ENCODE results near the gene RREB1.

The RREB1 gene

GRCh38 chr6:7107578-7108195, at the start of gene RREB1:
RREB1 (plus strand) TSS chr6:7107961; CDS start chr6:7181912, 73,951 bp downstream.
- H3K27ac ChIP-seq = peak within 1 kb of the TSS; percentile 97 to 99
- no peak for TF ChIP-seq CTCF (IDR thresholded peaks at IDR 0.05)
- peak within 1 kb of the TSS; percentile 96 for H3K4me3 ChIP-seq
- DNase-seq (ENCODE audit: low spot score) = peak; percentile 77

- no peak for DNase-seq (ENCODE audit: low spot score)
- Histone ChIP-seq H3K27ac (no peak overlapping the region), H3K4me3 (no peak overlapping the region)
- TF ChIP-seq CTCF (IDR thresholded peaks at IDR 0.05) = no peak
Observed at GRCh38 chr6:7058250-7058923, 49.4 kb upstream of the RREB1 start.

- no peak overlapping the region for H3K4me3 ChIP-seq
- H3K27ac ChIP-seq = no peak overlapping the region
- no peak for DNase-seq (ENCODE audit: low spot score)
- TF ChIP-seq CTCF (IDR thresholded peaks at IDR 0.05) = no peak
Observed at GRCh38 chr6:7060769-7061516, 46.8 kb upstream of the RREB1 start.

- no peak overlapping the region for H3K4me3 ChIP-seq
- H3K27ac ChIP-seq = no peak overlapping the region
- no peak for TF ChIP-seq CTCF (IDR thresholded peaks at IDR 0.05)
- no peak for DNase-seq (ENCODE audit: low spot score)
Observed at GRCh38 chr6:7062451-7063162, 45.2 kb upstream of the RREB1 start.

- Histone ChIP-seq H3K27ac (no peak overlapping the region), H3K4me3 (no peak overlapping the region)
- DNase-seq (ENCODE audit: low spot score) = no peak
- TF ChIP-seq CTCF (IDR thresholded peaks at IDR 0.05) = no peak
Observed at GRCh38 chr6:7067305-7067704, 40.5 kb upstream of the RREB1 start.

- TF ChIP-seq CTCF (IDR thresholded peaks at IDR 0.05) = no peak
Observed at GRCh38 chr6:7071405-7071804, 36.4 kb upstream of the RREB1 start.

More at GRCh38 chr6:7071405-7071804, 36.4 kb upstream of the RREB1 start:
- no peak for DNase-seq (ENCODE audit: low spot score)
- Histone ChIP-seq H3K4me3 (no peak overlapping the region), H3K27ac (no peak overlapping the region)
